Stimulated activated CD4-positive, alpha-beta T cell treated with anti-CD3 and anti-CD28 coated beads, Interleukin-1b, Interleukin-23, amount 100 ng/mL, for 4 hours (primary cell): Measurements from ENCODE around the gene KMT2A.
A peak's percentile ranks its signal among the peaks of the same experiment; 100 is the strongest.
"Not testable (repeated sequence)": the region's sequence is repeated elsewhere in the genome, so short reads cannot be mapped to it uniquely, and the experiment has no call there.

Experiments used
- DNase-seq, 2 donors: peaks; one replicate each; pipeline ENCODE4 v3.0.0-alpha.2; 2020; ENCODE audit warnings: low read depth in 2 of 2

KMT2A gene

GRCh38 chr11:118434553-118435289 is 1.6 kb upstream of the KMT2A start:
- DNase-seq, result peak in 1 of 2 donors; percentile 28

DNA sequence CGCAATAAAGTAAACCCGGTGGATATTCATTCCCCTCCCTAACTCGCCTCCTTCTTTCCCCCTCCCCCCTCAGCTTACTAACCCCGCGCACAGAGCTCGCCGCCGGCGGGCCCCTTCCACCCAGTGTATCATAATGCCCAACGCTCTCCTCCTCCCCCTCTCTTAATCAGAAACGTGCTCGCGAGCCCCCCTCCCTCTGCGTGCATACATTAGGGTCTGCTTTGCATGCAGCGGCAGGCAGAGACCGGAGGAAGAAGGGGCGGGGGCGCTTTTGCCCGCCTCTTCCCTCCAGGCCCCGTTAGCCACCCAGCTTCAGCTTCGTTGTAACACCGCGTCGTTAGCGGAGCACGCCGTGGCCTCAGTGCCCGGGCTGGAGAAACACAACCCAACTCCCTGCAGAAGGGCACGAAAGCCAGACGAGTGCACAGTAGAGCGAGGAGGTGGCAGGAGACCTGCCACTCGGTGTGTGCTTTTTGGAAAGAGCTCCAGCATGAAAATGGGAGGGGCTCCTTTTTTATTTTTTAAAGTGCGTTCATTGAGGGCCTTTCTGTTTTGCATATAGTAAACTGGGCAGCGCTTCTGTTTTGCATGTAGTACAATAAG is 901 bp upstream of the KMT2A start:
- peak in 1 of 2 donors; percentile 50 for DNase-seq

- no peak for DNase-seq
Measured at GRCh38 chr11:118436639-118437207, 431 bp downstream of the KMT2A start.

- DNase-seq, result peak in 1 of 2 donors; percentile 34
Measured at GRCh38 chr11:118437208-118438125, 1.2 kb downstream of the KMT2A start.

DNA sequence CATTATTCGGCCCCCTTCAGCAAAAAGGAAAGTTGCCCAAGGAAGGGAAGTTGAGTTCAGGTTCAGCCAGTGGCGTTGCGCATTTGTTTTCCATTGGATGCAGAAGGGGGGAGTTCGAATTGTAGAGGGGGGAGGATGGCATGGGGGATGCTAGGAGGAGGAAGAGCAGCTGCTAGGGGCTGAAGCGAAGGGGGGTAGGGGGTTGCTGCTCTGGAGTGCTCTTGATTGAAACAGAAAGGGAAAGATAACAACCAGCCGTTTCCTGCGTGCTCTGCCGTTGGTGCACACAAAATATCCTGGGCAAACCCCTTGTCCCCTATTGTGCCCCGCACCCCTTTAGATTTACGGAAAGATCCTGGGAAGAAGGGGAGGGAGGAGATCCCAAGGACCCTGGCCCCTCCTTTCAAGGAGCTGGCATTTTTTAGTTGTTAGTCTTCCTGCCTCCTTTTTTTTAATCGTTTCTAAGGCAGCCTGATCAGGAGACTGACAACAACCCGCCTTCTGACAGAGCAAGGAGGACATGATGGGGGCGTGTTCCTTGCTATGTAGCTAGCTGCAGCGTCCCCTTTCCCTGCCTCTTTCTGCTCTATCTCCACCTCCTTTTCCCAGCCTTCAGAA is 2.1 kb downstream of the KMT2A start:
- DNase-seq, result peak in 1 of 2 donors; percentile 27

GRCh38 chr11:118439646-118440045 is 3.4 kb downstream of the KMT2A start:
- no peak for DNase-seq

- no peak for DNase-seq
Measured at GRCh38 chr11:118441770-118442275, 5.5 kb downstream of the KMT2A start.

DNA sequence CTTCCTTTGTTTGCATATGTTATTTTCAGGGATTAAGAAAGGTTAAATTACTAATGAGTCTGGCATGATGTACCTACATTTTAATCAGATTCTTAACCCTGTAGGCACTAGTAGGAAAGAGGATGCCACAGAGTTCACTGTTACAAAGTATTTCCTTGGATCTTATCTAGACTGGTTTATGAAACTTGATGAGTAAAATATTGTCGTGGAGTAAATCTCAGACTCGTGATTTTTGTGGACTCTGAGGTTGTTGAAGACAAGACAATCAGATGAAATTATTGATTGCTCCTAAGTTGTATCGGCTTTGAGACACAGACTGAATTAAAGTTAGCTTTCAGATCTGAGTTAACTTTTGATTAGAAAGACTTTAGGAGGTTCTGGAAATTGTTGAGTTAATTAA is 6.0 kb downstream of the KMT2A start:
- DNase-seq, result no peak

GRCh38 chr11:118442908-118443589 is 6.8 kb downstream of the KMT2A start:
- no peak for DNase-seq

DNA sequence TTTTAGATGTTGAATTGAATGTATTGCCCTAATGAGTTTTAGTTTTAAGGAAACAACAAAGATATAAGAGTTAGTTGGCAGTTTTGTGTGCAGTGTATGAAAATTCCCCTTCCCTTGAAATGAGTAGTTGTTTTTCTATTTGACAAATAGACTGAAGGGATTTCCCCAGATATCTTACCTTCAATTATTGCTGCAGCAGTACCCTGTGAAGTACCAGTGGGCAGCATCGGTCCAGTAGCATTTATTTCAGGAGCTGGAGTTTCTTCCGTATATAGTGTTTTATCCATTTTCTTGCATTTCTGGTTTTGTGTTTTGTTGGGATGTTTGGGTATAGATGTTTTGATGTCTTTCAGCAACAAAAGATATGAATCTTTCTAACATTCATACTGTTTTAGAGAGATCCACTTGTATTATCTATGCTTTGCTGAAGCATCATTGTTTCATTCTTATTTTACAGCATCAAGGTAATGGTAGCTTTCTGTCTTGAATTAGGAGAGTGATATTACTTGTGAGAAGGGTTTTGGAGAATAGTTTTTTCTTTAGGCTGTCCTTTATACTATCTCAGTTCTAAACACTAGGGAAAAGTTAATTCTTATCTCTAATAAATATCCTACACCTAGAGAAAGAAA is 7.4 kb downstream of the KMT2A start:
- no peak for DNase-seq

DNA sequence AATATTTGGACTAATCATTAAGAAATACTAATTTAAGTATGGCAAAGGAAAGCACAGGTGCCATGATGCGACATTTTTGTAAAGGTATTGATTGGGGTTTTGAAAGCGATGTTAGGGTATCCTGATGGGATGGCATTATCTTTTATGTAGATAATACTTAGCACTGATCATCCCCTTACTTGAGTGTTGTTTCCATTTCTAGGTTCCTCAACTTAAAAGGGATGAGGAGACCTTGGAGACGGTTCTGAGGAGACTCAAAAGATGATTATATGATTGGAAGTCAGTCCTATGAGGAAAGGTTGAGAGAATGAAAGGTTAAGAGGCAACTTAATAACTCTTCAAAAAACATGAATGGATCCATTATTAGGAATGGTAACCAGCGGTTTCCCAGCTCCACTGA is 11.1 kb downstream of the KMT2A start:
- DNase-seq, result no peak

DNA sequence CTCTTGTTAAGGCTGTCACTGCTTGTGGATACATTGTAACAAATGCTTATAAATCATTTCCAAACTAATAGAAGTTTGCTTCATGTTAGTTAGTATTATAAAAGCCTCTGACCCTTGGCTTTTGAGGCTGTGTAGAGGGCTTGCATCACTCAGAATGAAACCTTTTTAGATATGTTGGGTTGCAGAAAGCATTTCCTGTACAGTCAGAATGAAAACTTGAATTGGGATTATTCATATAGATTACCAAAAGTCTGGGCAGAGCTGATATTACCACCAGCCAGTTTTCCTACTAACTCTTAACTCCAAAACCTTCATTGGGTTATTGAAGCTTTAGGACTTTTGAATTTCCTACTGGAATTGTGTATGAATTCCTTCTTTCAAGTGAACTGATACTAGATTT is 12.0 kb downstream of the KMT2A start:
- DNase-seq, result no peak

- no peak for DNase-seq
Measured at GRCh38 chr11:118449316-118449918, 13.1 kb downstream of the KMT2A start.

DNA sequence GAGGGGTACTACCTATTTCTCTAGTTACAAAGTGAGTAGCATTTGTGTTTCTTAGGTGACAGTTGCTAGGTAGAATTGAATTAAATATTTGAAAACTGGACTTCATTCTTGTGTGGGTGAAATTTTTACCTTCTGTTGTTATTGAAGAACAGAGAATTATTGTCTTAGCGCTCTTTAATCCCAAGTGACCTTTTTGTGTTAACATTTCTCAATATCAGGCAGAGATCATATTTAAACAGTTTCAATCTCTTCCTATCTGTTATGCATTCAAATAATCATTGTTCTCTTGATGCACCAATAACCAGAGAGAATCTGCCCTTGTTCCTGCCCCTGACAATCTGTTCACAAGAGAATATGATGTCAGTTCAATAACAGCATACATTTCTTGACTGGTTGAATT is 14.2 kb downstream of the KMT2A start:
- no peak for DNase-seq

- no peak for DNase-seq
Measured at GRCh38 chr11:118462178-118462577, 25.9 kb downstream of the KMT2A start.

DNA sequence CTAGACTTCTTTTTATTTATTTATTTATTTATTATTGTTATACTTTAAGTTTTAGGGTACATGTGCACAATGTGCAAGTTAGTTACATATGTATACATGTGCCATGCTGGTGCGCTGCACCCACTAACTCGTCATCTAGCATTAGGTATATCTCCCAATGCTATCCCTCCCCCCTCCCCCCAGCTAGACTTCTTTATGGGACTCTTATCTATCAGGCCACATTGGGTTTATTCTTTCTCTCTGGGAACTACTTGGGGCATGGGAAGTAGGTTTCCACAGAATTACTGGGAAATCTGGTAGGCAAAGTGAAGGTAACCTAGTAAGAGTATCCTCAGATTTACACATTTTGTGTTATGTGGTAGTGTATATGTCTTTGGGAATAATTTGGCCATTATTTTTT is 32.7 kb downstream of the KMT2A start:
- DNase-seq, result not testable (repeated sequence)

DNA sequence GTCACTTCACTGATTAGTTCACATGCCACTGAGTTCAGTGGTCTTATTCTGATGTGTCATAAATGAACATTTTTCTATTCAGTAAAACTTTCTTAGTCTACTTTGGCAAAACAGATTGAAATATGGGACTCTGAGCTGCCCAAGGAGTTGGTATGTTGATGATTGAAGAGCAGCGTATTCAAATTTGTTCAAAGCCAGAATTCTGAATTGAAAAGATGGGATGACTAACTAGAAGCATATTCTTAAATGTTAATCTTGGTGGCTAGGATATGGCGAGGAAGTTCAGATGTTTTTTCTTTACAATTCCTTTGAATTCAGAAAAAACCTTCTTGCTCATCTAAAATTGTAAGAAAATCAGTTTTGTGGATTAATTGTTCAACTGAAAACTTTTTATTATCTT is 34.7 kb downstream of the KMT2A start:
- DNase-seq, result no peak

GRCh38 chr11:118473537-118473936 is 37.2 kb downstream of the KMT2A start:
- no peak for DNase-seq

DNA sequence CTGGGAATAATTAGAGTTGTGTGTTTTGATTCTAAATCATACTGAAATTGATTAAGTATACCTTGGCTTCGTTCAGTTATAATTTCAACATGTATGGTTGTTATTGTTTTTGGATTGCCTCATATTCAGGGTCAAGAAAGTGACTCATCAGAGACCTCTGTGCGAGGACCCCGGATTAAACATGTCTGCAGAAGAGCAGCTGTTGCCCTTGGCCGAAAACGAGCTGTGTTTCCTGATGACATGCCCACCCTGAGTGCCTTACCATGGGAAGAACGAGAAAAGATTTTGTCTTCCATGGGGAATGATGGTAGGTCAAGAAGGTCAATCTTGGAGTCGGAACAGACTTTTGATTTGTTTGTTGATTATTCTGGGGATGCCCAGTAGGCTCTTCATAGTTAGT is 40.4 kb downstream of the KMT2A start:
- no peak for DNase-seq

GRCh38 chr11:118481238-118481637 is 44.9 kb downstream of the KMT2A start:
- DNase-seq, result not testable (repeated sequence)
